ENCODE results near the gene CRX. TPM values are rescaled to one million over a fixed set of nuclear protein-coding genes. Genes with fewer than 3 reads are reported as not detected.
"Not testable (repeated sequence)": the region's sequence is repeated elsewhere in the genome, so short reads cannot be mapped to it uniquely, and the experiment has no call there.

The CRX gene
- total RNA-seq, 2 experiments from 2014 or later, result not detected

GRCh38 chr19:47805313-47805712, 16.4 kb upstream of the CRX start:
- H3K27ac Mint-ChIP-seq, result no peak overlapping the region
- ATAC-seq (no peak), DNase-seq (no peak)
- ChIA-PET POLR2A (no interaction called here), CTCF (interaction anchor here (1.2 kb wide), 1 partner anchor 9 kb away, joined by 3 read pairs; no protein-coding TSS in a partner anchor)
- no peaks in the 10 kb centered on the region for H3K36me3 Mint-ChIP-seq (ENCODE audit: low read depth)
- H3K4me3 Mint-ChIP-seq, result no peak overlapping the region
- no peaks in the 10 kb centered on the region for H3K4me1 Mint-ChIP-seq (ENCODE audit: low read depth)
- H3K27me3 Mint-ChIP-seq (ENCODE audit: low read depth), result no peaks in the 10 kb centered on the region
- no peaks in the 10 kb centered on the region for H3K9me3 Mint-ChIP-seq (ENCODE audit: insufficient read depth)

DNA sequence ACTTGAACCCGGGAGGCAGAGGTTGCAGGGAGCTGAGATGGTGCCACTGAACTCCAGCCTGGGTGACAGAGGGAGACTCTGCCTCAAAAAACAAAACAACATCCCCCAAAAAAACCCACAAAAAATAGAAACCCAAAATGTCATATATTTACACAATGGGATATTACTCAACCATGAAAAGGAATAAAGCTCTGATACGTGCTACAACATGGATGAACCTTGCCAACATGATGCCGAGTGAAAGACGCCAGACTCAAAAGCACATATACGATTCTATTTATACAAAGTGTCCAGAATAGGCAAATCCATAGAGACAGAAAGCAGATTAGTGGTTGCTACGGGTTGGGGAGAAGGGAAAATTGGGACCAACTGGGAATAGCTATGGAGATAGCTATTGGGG, 15.3 kb upstream of the CRX start:
- no peaks in the 10 kb centered on the region for H3K27me3 Mint-ChIP-seq (ENCODE audit: low read depth)
- POLR2A ChIA-PET, result no interaction called here
- no peaks in the 10 kb centered on the region for H3K4me1 Mint-ChIP-seq (ENCODE audit: low read depth)
- CTCF ChIA-PET, result interaction anchor here (0.8 to 1.2 kb wide), 3 partner anchors 8 to 63 kb away, joined by 3 to 4 read pairs (median 3); no protein-coding TSS in a partner anchor
- DNase-seq (no peak), ATAC-seq (no peak)
- no peak overlapping the region for H3K4me3 Mint-ChIP-seq
- H3K27ac Mint-ChIP-seq, result no peak overlapping the region
- no peaks in the 10 kb centered on the region for H3K9me3 Mint-ChIP-seq (ENCODE audit: insufficient read depth)
- no peaks in the 10 kb centered on the region for H3K36me3 Mint-ChIP-seq (ENCODE audit: low read depth)

DNA sequence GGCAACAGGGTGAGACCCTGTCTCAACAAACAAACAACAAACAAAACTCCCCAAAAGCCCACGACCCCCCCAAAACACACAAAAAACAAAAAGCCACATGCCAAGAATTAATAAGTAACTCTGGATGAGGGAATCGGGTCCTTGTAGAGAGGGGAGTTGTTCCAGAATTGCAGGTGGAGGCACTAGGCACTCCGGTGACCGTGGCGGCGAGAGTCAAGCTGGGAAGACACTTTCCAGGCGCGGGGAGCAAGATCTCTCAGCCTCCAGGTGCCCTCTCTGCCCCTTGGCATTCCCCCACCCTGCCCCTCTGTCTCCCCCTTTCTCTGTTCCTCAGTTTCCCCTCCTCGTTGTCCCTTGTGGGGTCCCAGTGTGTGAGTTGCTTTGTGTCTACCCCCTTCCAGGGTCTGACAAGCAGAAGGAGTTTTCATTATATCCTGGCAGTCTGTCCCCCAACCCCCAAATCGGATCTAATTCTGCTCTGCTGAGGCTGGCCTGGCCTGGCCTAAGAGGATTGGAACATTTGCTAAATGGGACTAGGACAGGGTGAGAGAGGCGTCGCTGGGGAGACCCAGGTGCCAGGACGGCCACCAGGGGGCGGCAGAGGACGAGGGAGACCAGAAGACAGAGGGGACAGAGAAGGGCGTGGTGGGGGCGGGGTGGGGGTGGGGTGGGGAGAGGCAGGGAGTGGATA, 8.3 kb upstream of the CRX start:
- Mint-ChIP-seq H3K9me3 (ENCODE audit: insufficient read depth) (no peaks in the 10 kb centered on the region), H3K27me3 (ENCODE audit: low read depth) (peaks cover 4% of the 10 kb centered on the region), H3K36me3 (ENCODE audit: low read depth) (no peaks in the 10 kb centered on the region), H3K4me1 (ENCODE audit: low read depth) (no peaks in the 10 kb centered on the region), H3K4me3 (no peak overlapping the region), H3K27ac (no peak overlapping the region)
- DNase-seq, result peak; percentile 82
- ChIA-PET POLR2A (no interaction called here), CTCF (interaction anchor here (0.8 kb wide), 1 partner anchor 19 kb away, joined by 4 read pairs; no protein-coding TSS in a partner anchor)
- peak; percentile 92 for ATAC-seq

DNA sequence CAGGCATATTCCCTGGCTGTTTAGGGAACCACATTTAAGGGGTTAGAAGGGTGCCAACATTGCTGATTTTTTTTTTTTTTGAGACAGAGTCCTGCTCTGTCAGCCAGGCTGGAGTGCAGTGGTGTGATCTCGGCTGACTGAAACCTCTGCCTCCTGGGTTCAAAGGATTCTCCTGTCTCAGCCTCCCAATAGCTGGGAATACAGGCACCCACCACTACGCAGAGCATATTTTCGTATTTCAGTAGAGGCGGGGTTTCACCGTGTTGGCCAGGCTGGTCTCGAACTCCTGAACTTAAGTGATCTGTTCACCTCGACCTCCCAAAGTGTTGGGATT, 7.8 kb upstream of the CRX start:
- Mint-ChIP-seq H3K9me3 (ENCODE audit: insufficient read depth) (no peaks in the 10 kb centered on the region), H3K36me3 (ENCODE audit: low read depth) (no peaks in the 10 kb centered on the region), H3K4me1 (ENCODE audit: low read depth) (no peaks in the 10 kb centered on the region), H3K4me3 (no peak overlapping the region), H3K27me3 (ENCODE audit: low read depth) (peaks cover 9% of the 10 kb centered on the region), H3K27ac (no peak overlapping the region)
- ChIA-PET CTCF (interaction anchor here (1.0 to 1.1 kb wide), 3 partner anchors 8 to 51 kb away, joined by 3 to 7 read pairs (median 3); no protein-coding TSS in a partner anchor), POLR2A (no interaction called here)
- DNase-seq, result no peak
- peak; percentile 15 for ATAC-seq

DNA sequence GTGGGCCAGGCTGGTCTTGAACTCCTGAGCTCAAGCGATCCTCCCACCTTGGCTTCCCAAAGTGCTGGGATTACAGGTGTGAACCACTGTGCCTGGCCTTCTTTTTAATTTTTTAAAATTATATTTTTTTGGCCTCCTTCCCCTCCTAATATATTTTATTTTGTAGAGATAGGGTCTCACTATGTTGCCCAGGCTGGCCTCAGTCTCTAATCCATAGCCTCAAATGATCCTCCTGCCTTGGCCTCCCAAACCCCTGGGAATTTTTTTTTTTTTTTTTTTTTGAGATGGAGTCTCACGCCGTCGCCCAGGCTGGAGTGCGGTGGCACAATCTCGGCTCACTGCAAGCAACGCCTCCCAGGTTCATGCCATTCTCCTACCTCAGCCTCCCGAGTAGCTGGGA, 5.5 kb upstream of the CRX start:
- CTCF ChIA-PET; H3K27ac Mint-ChIP-seq; H3K36me3 Mint-ChIP-seq (ENCODE audit: low read depth); POLR2A ChIA-PET; DNase-seq; ATAC-seq; H3K4me3 Mint-ChIP-seq; H3K9me3 Mint-ChIP-seq (ENCODE audit: insufficient read depth); H3K4me1 Mint-ChIP-seq (ENCODE audit: low read depth): not testable (repeated sequence)
- peaks cover 28% of the 10 kb centered on the region for H3K27me3 Mint-ChIP-seq (ENCODE audit: low read depth)

- CTCF ChIA-PET, result not testable (repeated sequence)
Observed at GRCh38 chr19:47818221-47818620, 3.5 kb upstream of the CRX start.

DNA sequence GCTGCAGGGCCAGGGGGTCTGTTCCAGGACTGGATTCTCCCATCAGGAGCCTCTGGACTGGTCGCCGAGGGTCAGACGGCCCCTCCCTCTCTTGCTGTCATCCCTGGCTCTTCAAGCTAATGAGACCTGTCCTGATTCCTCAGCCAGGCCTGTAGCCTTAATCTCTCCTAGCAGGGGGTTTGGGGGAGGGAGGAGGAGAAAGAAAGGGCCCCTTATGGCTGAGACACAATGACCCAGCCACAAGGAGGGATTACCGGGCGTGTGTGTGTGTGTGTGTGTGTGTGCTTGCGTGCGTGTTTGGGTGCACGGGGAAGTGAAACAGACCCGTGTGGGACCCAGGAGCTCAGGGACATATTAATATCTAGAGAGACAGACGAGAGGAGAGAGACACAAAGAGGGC, 1.9 kb upstream of the CRX start:
- CTCF ChIA-PET, result no interaction called here
- H3K4me1 Mint-ChIP-seq (ENCODE audit: low read depth), result no peaks in the 10 kb centered on the region
- no peaks in the 10 kb centered on the region for H3K9me3 Mint-ChIP-seq (ENCODE audit: insufficient read depth)
- H3K27me3 Mint-ChIP-seq (ENCODE audit: low read depth), result peaks cover 32% of the 10 kb centered on the region
- ATAC-seq, result no peak
- POLR2A ChIA-PET, result no interaction called here
- H3K36me3 Mint-ChIP-seq (ENCODE audit: low read depth), result no peaks in the 10 kb centered on the region
- no peak overlapping the region for H3K4me3 Mint-ChIP-seq
- H3K27ac Mint-ChIP-seq, result no peak overlapping the region
- DNase-seq, result no peak

More at GRCh38 chr19:47818221-47818620, 3.5 kb upstream of the CRX start:
- DNase-seq; H3K4me3 Mint-ChIP-seq; POLR2A ChIA-PET; H3K9me3 Mint-ChIP-seq (ENCODE audit: insufficient read depth); ATAC-seq; H3K36me3 Mint-ChIP-seq (ENCODE audit: low read depth); H3K27ac Mint-ChIP-seq; H3K4me1 Mint-ChIP-seq (ENCODE audit: low read depth): not testable (repeated sequence)
- H3K27me3 Mint-ChIP-seq (ENCODE audit: low read depth), result peaks cover 32% of the 10 kb centered on the region

DNA sequence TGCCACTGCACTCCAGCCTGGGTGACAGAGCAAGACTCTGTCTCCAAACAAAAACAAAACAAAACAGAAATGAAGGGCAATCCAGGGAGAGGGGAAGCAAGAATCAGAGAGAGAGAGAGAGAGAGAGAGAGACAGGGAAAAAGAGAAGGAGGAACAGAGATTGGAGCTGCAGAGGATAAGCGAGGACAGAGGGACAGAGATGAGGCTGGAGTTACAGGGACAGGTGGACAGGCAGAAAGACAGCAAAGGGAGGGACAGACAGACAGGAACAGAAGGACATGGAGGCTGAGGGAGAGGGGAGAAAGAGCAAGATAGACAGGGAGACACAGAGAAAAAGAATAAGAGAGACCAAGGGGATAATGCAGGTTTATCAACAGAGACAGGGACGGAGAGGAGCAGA, 1.3 kb upstream of the CRX start:
- H3K27ac Mint-ChIP-seq, result no peak overlapping the region
- H3K9me3 Mint-ChIP-seq (ENCODE audit: insufficient read depth), result no peaks in the 10 kb centered on the region
- no peak overlapping the region for H3K4me3 Mint-ChIP-seq
- DNase-seq (no peak), ATAC-seq (no peak)
- peaks cover 32% of the 10 kb centered on the region for H3K27me3 Mint-ChIP-seq (ENCODE audit: low read depth)
- CTCF ChIA-PET, result no interaction called here
- H3K36me3 Mint-ChIP-seq (ENCODE audit: low read depth), result no peaks in the 10 kb centered on the region
- H3K4me1 Mint-ChIP-seq (ENCODE audit: low read depth), result no peaks in the 10 kb centered on the region
- POLR2A ChIA-PET, result no interaction called here

DNA sequence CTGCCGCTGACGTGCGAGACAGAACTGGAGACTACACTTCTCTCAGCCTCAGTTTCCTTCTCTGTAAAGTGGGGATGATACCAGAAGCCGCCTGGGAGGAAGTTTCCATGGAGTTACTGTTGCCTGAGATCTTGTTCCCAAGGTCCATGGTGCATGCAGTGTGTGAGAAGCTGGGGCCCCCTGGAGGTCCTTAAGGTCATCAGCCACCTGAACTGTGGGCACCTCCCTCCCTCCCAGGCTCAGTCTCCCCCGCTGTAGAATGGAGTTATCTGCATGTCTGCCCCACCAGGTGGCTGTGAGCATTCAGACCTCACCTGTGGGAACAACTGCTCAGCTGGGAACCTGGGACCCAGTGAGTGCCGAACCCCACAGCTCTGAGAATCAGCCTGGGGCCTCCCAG, 2.7 kb downstream of the CRX start:
- ChIA-PET CTCF (interaction anchor here (2.2 kb wide), 1 partner anchor 45 kb away, joined by 5 read pairs; no protein-coding TSS in a partner anchor), POLR2A (no interaction called here)
- ATAC-seq (no peak), DNase-seq (no peak)
- Mint-ChIP-seq H3K27me3 (ENCODE audit: low read depth) (peaks cover 19% of the 10 kb centered on the region), H3K9me3 (ENCODE audit: insufficient read depth) (no peaks in the 10 kb centered on the region), H3K27ac (no peak overlapping the region), H3K4me3 (no peak overlapping the region), H3K4me1 (ENCODE audit: low read depth) (no peaks in the 10 kb centered on the region), H3K36me3 (ENCODE audit: low read depth) (no peaks in the 10 kb centered on the region)

DNA sequence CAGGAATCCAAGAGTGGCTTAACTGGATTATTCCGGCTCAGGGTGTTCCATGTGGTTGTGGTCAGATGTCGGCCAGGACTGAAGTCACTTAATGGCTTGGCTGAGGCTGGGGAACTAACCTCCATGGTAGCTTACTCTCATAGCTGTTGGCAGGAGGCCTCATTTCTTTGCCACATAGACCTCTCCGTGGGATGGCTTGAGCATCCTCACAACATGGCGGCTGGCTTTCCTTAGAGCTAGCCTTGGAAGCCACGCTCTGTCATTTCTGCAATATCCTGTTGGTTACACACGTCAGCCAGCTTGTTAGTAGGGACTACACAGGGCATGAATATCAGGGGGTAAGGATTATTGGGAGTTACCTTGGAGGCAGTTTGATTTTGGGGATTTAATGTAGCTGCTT, 5.1 kb downstream of the CRX start:
- no peaks in the 10 kb centered on the region for H3K9me3 Mint-ChIP-seq (ENCODE audit: insufficient read depth)
- no peak for DNase-seq
- H3K27ac Mint-ChIP-seq, result no peak overlapping the region
- H3K4me1 Mint-ChIP-seq (ENCODE audit: low read depth), result no peaks in the 10 kb centered on the region
- no peak overlapping the region for H3K4me3 Mint-ChIP-seq
- ATAC-seq, result no peak
- ChIA-PET CTCF (interaction anchor here (1.0 kb wide), 1 partner anchor 37 kb away, joined by 3 read pairs; no protein-coding TSS in a partner anchor), POLR2A (no interaction called here)
- no peaks in the 10 kb centered on the region for H3K36me3 Mint-ChIP-seq (ENCODE audit: low read depth)
- peaks cover 3% of the 10 kb centered on the region for H3K27me3 Mint-ChIP-seq (ENCODE audit: low read depth)

GRCh38 chr19:47832723-47833122, 11.0 kb downstream of the CRX start:
- POLR2A ChIA-PET, result no interaction called here
- H3K36me3 Mint-ChIP-seq (ENCODE audit: low read depth), result no peaks in the 10 kb centered on the region
- no peak overlapping the region for H3K4me3 Mint-ChIP-seq

DNA sequence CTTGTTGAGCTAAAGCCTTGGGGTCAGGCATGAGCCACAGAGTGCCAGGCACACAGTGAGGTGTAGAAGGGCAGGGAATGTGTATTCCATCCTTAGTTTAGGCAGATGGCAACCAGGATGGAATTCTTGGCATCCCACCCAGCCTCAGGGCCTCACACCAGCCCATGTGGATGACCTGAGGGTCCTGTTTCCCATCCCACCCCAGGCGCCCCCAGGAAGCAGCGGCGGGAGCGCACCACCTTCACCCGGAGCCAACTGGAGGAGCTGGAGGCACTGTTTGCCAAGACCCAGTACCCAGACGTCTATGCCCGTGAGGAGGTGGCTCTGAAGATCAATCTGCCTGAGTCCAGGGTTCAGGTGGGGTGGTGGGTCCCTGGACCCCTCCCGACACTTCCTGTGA, 14.3 kb downstream of the CRX start:
- Mint-ChIP-seq H3K27ac (no peak overlapping the region), H3K4me1 (ENCODE audit: low read depth) (no peaks in the 10 kb centered on the region), H3K27me3 (ENCODE audit: low read depth) (no peaks in the 10 kb centered on the region), H3K4me3 (no peak overlapping the region), H3K9me3 (ENCODE audit: insufficient read depth) (no peaks in the 10 kb centered on the region), H3K36me3 (ENCODE audit: low read depth) (no peaks in the 10 kb centered on the region)
- ATAC-seq (no peak), DNase-seq (no peak)
- ChIA-PET CTCF (interaction anchor here (0.9 kb wide), 1 partner anchor 33 kb away, joined by 4 read pairs; no protein-coding TSS in a partner anchor), POLR2A (no interaction called here)

More at GRCh38 chr19:47832723-47833122, 11.0 kb downstream of the CRX start:
- DNase-seq, result no peak
- Mint-ChIP-seq H3K27me3 (ENCODE audit: low read depth) (no peaks in the 10 kb centered on the region), H3K4me1 (ENCODE audit: low read depth) (no peaks in the 10 kb centered on the region), H3K9me3 (ENCODE audit: insufficient read depth) (no peaks in the 10 kb centered on the region), H3K27ac (no peak overlapping the region)
- CTCF ChIA-PET, result no interaction called here
- ATAC-seq, result no peak

GRCh38 chr19:47839411-47839810, 17.7 kb downstream of the CRX start:
- ChIA-PET POLR2A (no interaction called here), CTCF (interaction anchor here (1.6 kb wide), 1 partner anchor 24 kb away, joined by 6 read pairs; no protein-coding TSS in a partner anchor)
- Mint-ChIP-seq H3K36me3 (ENCODE audit: low read depth) (no peaks in the 10 kb centered on the region), H3K4me1 (ENCODE audit: low read depth) (no peaks in the 10 kb centered on the region), H3K4me3 (no peak overlapping the region), H3K9me3 (ENCODE audit: insufficient read depth) (no peaks in the 10 kb centered on the region), H3K27ac (no peak overlapping the region), H3K27me3 (ENCODE audit: low read depth) (no peaks in the 10 kb centered on the region)
- DNase-seq (no peak), ATAC-seq (no peak)

Data from activated CD8-positive, alpha-beta T cell treated with anti-CD3 and anti-CD28 coated beads, Interleukin-2, amount 10 ng/mL, durations not matched to agents 7 days and 5 days (primary cell).